ENCODE measurements around the gene PRR20G. TPM values are rescaled to one million over a fixed set of nuclear protein-coding genes. Genes with fewer than 3 reads are reported as not detected.

Gene PRR20G
- total and polyA plus RNA-seq, 2 of the 4 experiments (the other 2 are of a cell fraction) = not detected

- BruUV-seq (replicated peaks) = no TSS peak
- POLR2A ChIA-PET (ENCODE audit: unreplicated experiment) = no interaction called here
- intact Hi-C loops (cut with micrococcal nuclease) = no loop called here
These were observed 1.3 kb upstream of the PRR20G start for GRCh38 chr3:127288921-127289705.

More at GRCh38 chr3:127288921-127289705, 1.3 kb upstream of the PRR20G start:
- Histone ChIP-seq H2AK9ac (replicated peaks; ENCODE audit: low read depth, low read length, poor library complexity) (no peak overlapping the region), H3K14ac (replicated peaks; ENCODE audit: low read depth, low read length) (no peak overlapping the region), H3K9me3 (ENCODE audit: control insufficient read depth, insufficient read depth, low read length) (no peaks in the 10 kb centered on the region), H4K20me1 (ENCODE audit: insufficient read depth, low read length) (no peaks in the 10 kb centered on the region), H3K27ac (ENCODE audit: insufficient read depth, low read length) (no peak overlapping the region), H2BK5ac (ENCODE audit: low read depth, low read length, poor library complexity, severe bottlenecking) (no peak overlapping the region), H3K4me3 (ENCODE audit: insufficient read depth, low read depth, low read length) (no peak overlapping the region), H3K9ac (ENCODE audit: low read depth, low read length) (no peak overlapping the region), H3K4me1 (ENCODE audit: control insufficient read depth, insufficient read depth, low read length) (no peaks in the 10 kb centered on the region), H2BK15ac (ENCODE audit: low read depth, low read length) (no peak overlapping the region), H3K36me3 (ENCODE audit: control insufficient read depth, insufficient read depth, low read length) (no peaks in the 10 kb centered on the region), H3K4ac (ENCODE audit: low read depth, low read length) (no peak overlapping the region), H2BK20ac (ENCODE audit: low read depth, low read length) (no peak overlapping the region), H3K79me1 (ENCODE audit: low read depth in 1 of 2, low read length in 2 of 2) (no peaks in the 10 kb centered on the region), H4K8ac (ENCODE audit: low read depth in 2 of 2, low read length in 2 of 2) (no peak overlapping the region), H3K18ac (ENCODE audit: low read depth, low read length) (no peak overlapping the region), H3K27me3 (ENCODE audit: control insufficient read depth, insufficient read depth, low read length) (no peaks in the 10 kb centered on the region), H3K9me1 (ENCODE audit: insufficient read depth, low read length) (no peaks in the 10 kb centered on the region), H3K23ac (ENCODE audit: low read depth, low read length) (no peak overlapping the region), H4K5ac (ENCODE audit: low read depth, low read length) (no peak overlapping the region), H3K4me2 (ENCODE audit: low read depth, low read length) (no peak overlapping the region), H3K56ac (ENCODE audit: extremely low read depth, insufficient read depth, low read length) (no peak overlapping the region), H2AK5ac (ENCODE audit: low read depth, low read length) (no peak overlapping the region), H4K91ac (ENCODE audit: insufficient read depth, low read depth, low read length) (no peak overlapping the region), H2BK120ac (ENCODE audit: low read depth, low read length) (no peak overlapping the region), H2AFZ (replicated peaks; ENCODE audit: low read length, poor library complexity) (no peak overlapping the region)
- in situ Hi-C loops (cut with MboI; ENCODE audit: low sequenced_read_pairs) (no loop called here), dilution Hi-C loops (cut with HindIII; ENCODE audit: low sequenced_read_pairs, unreplicated experiment) (no loop called here)
- CTCF ChIA-PET = no interaction called here
- ATAC-seq (ENCODE audit: low read depth) = no peak
- 77% methylated on average over 5 of the region's 23 CpGs; no CpG with 5 or more reads in 1 of the 2 experiments for WGBS, 2 experiments (ENCODE audit: extremely low coverage in 2 of 2, insufficient read length in 1 of 2)
- no peak for DNase-seq
- TF ChIP-seq USF2 (IDR thresholded peaks at IDR 0.05; ENCODE audit: low read depth, low read length) (no peak), BHLHE40 (IDR thresholded peaks at IDR 0.05; ENCODE audit: low read depth, low read length) (no peak), NFE2L2 (IDR thresholded peaks at IDR 0.05; ENCODE audit: low read depth, low read length) (no peak), MXI1 (IDR thresholded peaks at IDR 0.05; ENCODE audit: borderline replicate concordance, low read depth, low read length) (no peak), CHD1 (IDR thresholded peaks at IDR 0.05; ENCODE audit: low read depth, low read length) (no peak), RAD21 (IDR thresholded peaks at IDR 0.05; ENCODE audit: low read length) (no peak), RFX5 (IDR thresholded peaks at IDR 0.05; ENCODE audit: low read depth, low read length) (no peak)

Data from IMR-90 (cell line).